Neural cell (in vitro differentiated cells): Measurements from ENCODE around the gene NKPD1. TPM values are rescaled to one million over a fixed set of nuclear protein-coding genes. Genes with fewer than 3 reads are reported as not detected.

Experiments
- H2AFZ ChIP-seq: fragments of 200-600, 300-800 bp; sonication (generic), shearing (Covaris generic); 2 replicates; pipeline ENCODE4 v1.6.0; 2014; ENCODE audit warnings: low read depth, mild to moderate bottlenecking, antibody characterized with exemption, low read length, moderate library complexity
- H3F3A ChIP-seq: fragments of 200-600 bp; shearing (Covaris generic); 2 replicates; pipeline ENCODE4 v1.6.1; 2016; ENCODE audit warnings: mild to moderate bottlenecking, moderate library complexity, mixed read lengths, antibody characterized with exemption, low read length; ENCODE audit not compliant: insufficient read depth, poor library complexity, severe bottlenecking
- H3K27ac ChIP-seq: fragments of 200-600, 300-800 bp; sonication (generic), shearing (Covaris generic); 2 replicates; pipeline ENCODE4 v1.5.1; 2014; ENCODE audit warnings: mild to moderate bottlenecking, low read length, moderate library complexity
- H3K27me3 ChIP-seq: fragments of 300-800, 200-600 bp; sonication (generic), shearing (Covaris generic); 2 replicates; pipeline ENCODE4 v1.6.0; 2014; ENCODE audit warnings: mild to moderate bottlenecking, low read depth, low read length, moderate library complexity; ENCODE audit not compliant: insufficient read depth
- H3K36me3 ChIP-seq: fragments of 300-800, 200-600 bp; sonication (generic), shearing (Covaris generic); 2 replicates; pipeline ENCODE4 v1.5.1; 2014; ENCODE audit warnings: mild to moderate bottlenecking, antibody characterized with exemption, low read length, moderate library complexity; ENCODE audit not compliant: insufficient read depth
- H3K4me2 ChIP-seq: fragments of 300-800, 200-600 bp; sonication (generic), shearing (Covaris generic); 2 replicates; pipeline ENCODE4 v1.6.0; 2014; ENCODE audit warnings: mild to moderate bottlenecking, low read length
- H3K4me3 ChIP-seq: fragments of 300-800, 200-600 bp; sonication (generic), shearing (Covaris generic); 2 replicates; pipeline ENCODE4 v1.5.1; 2014; ENCODE audit warnings: mild to moderate bottlenecking, low read length, moderate library complexity
- H3K79me2 ChIP-seq: fragments of 200-600 bp; shearing (Covaris generic); replicated peaks from 2 replicates; pipeline ENCODE4 v1.6.0; 2014; ENCODE audit warnings: mild to moderate bottlenecking, low read length, moderate library complexity; ENCODE audit not compliant: insufficient read depth
- H3K9ac ChIP-seq: fragments of 300-800, 200-600 bp; sonication (generic), shearing (Covaris generic); 2 replicates; pipeline ENCODE4 v1.6.1; 2016; ENCODE audit warnings: mild to moderate bottlenecking, low read length, mixed read lengths
- H3K9me2 ChIP-seq: fragments of 200-600 bp; shearing (Covaris generic); 2 replicates; pipeline ENCODE4 v1.6.1; 2016; ENCODE audit warnings: mild to moderate bottlenecking, low read length, mixed read lengths; ENCODE audit not compliant: insufficient read depth
- H3K9me3 ChIP-seq: fragments of 200-600, 300-800 bp; sonication (generic), shearing (Covaris generic); 2 replicates; pipeline ENCODE4 v1.6.1; 2016; ENCODE audit warnings: mild to moderate bottlenecking, mixed run types, low read length, moderate library complexity, mixed read lengths
- H4K20me1 ChIP-seq: fragments of 200-600 bp; shearing (Covaris generic); 2 replicates; pipeline ENCODE4 v1.6.1; 2016; ENCODE audit warnings: mild to moderate bottlenecking, mixed run types; ENCODE audit not compliant: insufficient read depth
- CTCF ChIP-seq: fragments of 450-650 bp; IDR thresholded peaks from 2 replicates; pipeline ENCODE4 v1.5.1; 2014; ENCODE audit warnings: antibody characterized with exemption, mild to moderate bottlenecking, moderate library complexity; ENCODE audit not compliant: poor library complexity, severe bottlenecking
- EP300 ChIP-seq: fragments of 450-650 bp; conservative IDR thresholded peaks from 2 replicates; pipeline ENCODE4 v1.6.1; 2014; ENCODE audit warnings: antibody characterized with exemption, mild to moderate bottlenecking, moderate library complexity; ENCODE audit not compliant: poor library complexity, severe bottlenecking
- EZH2 ChIP-seq: fragments of 200-600, 300-800 bp; shearing (Covaris generic), sonication (generic); IDR thresholded peaks from 2 replicates; pipeline ENCODE4 v1.6.1; 2014; ENCODE audit warnings: antibody characterized with exemption, low read length, borderline replicate concordance, mild to moderate bottlenecking; ENCODE audit not compliant: insufficient read depth, poor library complexity, severe bottlenecking
- MXI1 ChIP-seq: fragments of 450-650 bp; conservative IDR thresholded peaks from 2 replicates; pipeline ENCODE4 v1.6.1; 2014; ENCODE audit warnings: antibody characterized with exemption, mild to moderate bottlenecking; ENCODE audit not compliant: poor library complexity, severe bottlenecking
- POLR2AphosphoS5 ChIP-seq: IDR thresholded peaks from 2 replicates; pipeline ENCODE4 v1.6.1; 2012
- RAD21 ChIP-seq: fragments of 450-650 bp; conservative IDR thresholded peaks from 2 replicates; pipeline ENCODE4 v1.6.1; 2014; ENCODE audit warnings: antibody characterized with exemption, mild to moderate bottlenecking, moderate library complexity
- REST ChIP-seq: IDR thresholded peaks from 2 replicates; pipeline ENCODE4 v1.6.1; 2012; ENCODE audit warnings: borderline replicate concordance
- SMC3 ChIP-seq: fragments of 450-650 bp; conservative IDR thresholded peaks from 2 replicates; pipeline ENCODE4 v1.6.1; 2014; ENCODE audit warnings: antibody characterized with exemption, mild to moderate bottlenecking, moderate library complexity; ENCODE audit not compliant: poor library complexity
- polyA plus RNA-seq: library from polyadenylated mRNA; depleted of rRNA; stranded (reverse); fragments of >200 nt; gene quantifications from 2 replicates; pipeline ENCODE4 v1.2.3, GENCODE V29; 2014

Gene NKPD1
- polyA plus RNA-seq, 1 donor from 2014 or later: 2.8 TPM

GRCh38 chr19:45202637-45203036, 41.9 kb upstream of the NKPD1 start (continued):
- TF ChIP-seq REST (no peak), SMC3 (no peak)

- TF ChIP-seq RAD21: peak; percentile 29
- TF ChIP-seq MXI1: no peak
- TF ChIP-seq CTCF: no peak
- no peak for TF ChIP-seq EP300
- no peak for TF ChIP-seq REST
- TF ChIP-seq SMC3: no peak
- Histone ChIP-seq H3F3A (no peaks in the 10 kb centered on the region), H2AFZ (no peak overlapping the region), H3K9me3 (no peaks in the 10 kb centered on the region), H3K9ac (no peak overlapping the region), H3K36me3 (no peaks in the 10 kb centered on the region), H3K27me3 (no peaks in the 10 kb centered on the region), H3K79me2 (no peaks in the 10 kb centered on the region), H3K27ac (no peak overlapping the region), H4K20me1 (no peaks in the 10 kb centered on the region), H3K9me2 (no peaks in the 10 kb centered on the region), H3K4me2 (no peak overlapping the region), H3K4me3 (no peak overlapping the region)
Observed at GRCh38 chr19:45200568-45200967, 39.8 kb upstream of the NKPD1 start.

GRCh38 chr19:45195764-45196163, 35.0 kb upstream of the NKPD1 start:
- Histone ChIP-seq H3K4me2 (no peak overlapping the region), H3K4me3 (no peak overlapping the region), H3K9ac (no peak overlapping the region), H3K79me2 (no peaks in the 10 kb centered on the region), H3F3A (no peaks in the 10 kb centered on the region), H3K27me3 (no peaks in the 10 kb centered on the region), H3K27ac (no peak overlapping the region), H4K20me1 (no peaks in the 10 kb centered on the region), H2AFZ (no peak overlapping the region), H3K36me3 (no peaks in the 10 kb centered on the region), H3K9me2 (no peaks in the 10 kb centered on the region), H3K9me3 (no peaks in the 10 kb centered on the region)
- no peak for TF ChIP-seq EZH2
- no peak for TF ChIP-seq MXI1
- TF ChIP-seq POLR2AphosphoS5: no peak
- TF ChIP-seq RAD21: no peak
